Measurements from ENCODE around the gene FHOD3.

GRCh38 chr18:36315736-36316135 lies 18.2 kb downstream of the FHOD3 start:
- TF ChIP-seq POLR2AphosphoS5 (IDR thresholded peaks at IDR 0.05; ENCODE audit: low read depth) (no peak), CREB1 (CRISPR knock-in tag; IDR thresholded peaks at IDR 0.05; ENCODE audit: low read depth) (no peak), EZH2 (IDR thresholded peaks at IDR 0.05; ENCODE audit: low read depth, unreplicated experiment) (no peak), CTCF (conservative IDR thresholded peaks at IDR 0.05; ENCODE audit: low read depth in 2 of 2) (no peak), JUNB (IDR thresholded peaks at IDR 0.05; ENCODE audit: unreplicated experiment) (no peak), REST (IDR thresholded peaks at IDR 0.05; ENCODE audit: unreplicated experiment) (no peak), EZH2phosphoT487 (IDR thresholded peaks at IDR 0.05; ENCODE audit: unreplicated experiment) (no peak), STAT1 (IDR thresholded peaks at IDR 0.05; ENCODE audit: unreplicated experiment) (no peak), NANOG (IDR thresholded peaks at IDR 0.05; ENCODE audit: borderline replicate concordance) (no peak), ZNF331 (CRISPR knock-in tag; IDR thresholded peaks at IDR 0.05; ENCODE audit: low read depth) (no peak), ZNF114 (CRISPR knock-in tag; IDR thresholded peaks at IDR 0.05) (no peak), ETS1 (IDR thresholded peaks at IDR 0.05) (no peak), ZNF462 (CRISPR knock-in tag; IDR thresholded peaks at IDR 0.05) (no peak)
